HL-60/S4 treated with retinoic acid at 250 ng/mL for 4 days and 3 days (cell line): ENCODE data around the gene CNTN2.

Experiments used
- in situ Hi-C: fragments of 300-500 bp; cut with MboI; formaldehyde crosslinking; loops from 2 replicates; pipeline ENCODE4 v1.7.0; 2022; ENCODE audit warnings: low sequenced_read_pairs

The CNTN2 gene

DNA sequence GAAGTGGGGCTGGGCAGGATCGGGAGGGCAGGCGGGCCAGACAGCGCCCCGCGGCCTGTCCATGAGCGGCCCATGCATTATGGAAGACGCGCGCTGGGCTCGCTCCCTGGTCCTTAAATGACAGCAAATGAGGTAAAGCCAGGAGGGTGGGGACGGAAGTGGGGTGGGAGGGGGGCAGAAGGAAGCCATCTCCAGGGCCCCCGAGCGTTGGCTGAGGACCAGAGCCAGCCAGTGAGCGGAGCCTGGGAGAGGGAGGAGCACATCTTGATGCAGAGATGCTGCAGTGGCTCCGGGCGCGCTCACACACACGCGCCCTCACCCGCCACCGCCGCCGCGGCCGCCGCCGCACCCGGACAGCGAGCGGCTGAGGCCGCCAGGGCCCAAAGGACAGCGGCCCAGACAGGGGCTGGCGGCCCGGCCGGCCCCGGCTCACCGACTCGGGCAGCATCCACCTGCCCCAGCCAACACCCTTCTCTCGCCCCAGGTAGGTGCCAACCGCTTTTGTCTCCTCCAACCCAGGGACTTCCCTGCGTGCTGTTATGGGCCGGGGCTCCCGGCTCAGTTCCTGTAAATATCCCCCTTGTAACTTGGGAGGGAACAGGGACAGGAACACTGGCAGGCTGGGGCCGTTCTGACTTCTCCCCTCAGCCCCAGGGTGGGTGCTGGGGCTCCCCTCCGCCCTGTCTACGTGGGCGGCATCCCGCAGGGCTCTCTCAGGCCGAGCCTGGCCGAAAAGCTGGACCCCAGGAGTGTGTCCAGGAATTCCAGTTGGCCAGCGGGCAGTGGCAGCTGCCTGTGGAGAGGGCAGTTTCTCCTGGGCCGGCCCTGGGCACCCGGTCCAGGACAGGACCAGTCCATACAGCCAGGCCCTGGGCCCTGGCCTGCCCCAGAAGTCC, at the start of gene CNTN2:
CNTN2 (plus strand) TSS at position 302 of the 896 bp plus-strand sequence. CDS start 9,974 bp downstream, outside the sequence.
- in situ Hi-C loops, result no loop called here

DNA sequence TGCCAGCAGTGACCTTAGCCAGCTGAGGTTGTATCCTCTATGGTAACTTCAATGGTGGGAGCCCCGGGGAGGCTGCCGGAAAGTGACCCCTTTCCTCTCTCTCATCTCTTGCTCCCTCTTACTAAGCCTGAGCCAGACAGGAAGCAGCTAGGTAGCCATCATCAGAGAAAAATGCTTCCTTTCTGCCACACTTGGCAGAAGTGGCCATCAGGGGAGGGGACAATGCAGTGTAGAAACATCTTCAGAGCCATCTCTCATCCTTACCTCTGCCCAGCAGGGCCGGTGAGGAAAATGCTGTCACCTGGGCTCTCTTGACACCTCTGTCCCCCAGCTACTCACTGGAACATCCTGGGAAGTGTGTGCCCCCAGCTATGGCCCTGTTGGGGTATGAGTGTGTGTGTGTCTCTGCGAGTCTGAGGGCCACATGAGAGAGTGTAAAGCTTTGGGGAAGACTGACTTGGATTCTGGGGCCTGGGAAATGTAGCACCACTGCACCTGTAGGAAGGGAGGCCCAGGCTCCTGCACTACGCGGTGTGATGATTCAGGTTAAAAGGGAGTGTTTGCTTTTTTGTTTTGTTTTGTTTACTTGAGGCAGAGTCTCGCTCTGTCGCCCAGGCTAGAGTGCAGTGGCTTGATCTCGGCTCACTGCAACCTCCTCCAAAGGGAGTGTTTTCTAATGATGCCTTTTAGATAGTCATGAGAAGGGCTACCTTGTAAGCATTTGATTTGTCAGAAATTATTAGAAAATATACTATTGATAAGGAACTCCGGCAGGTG, 48.7 kb upstream of the CNTN2 start:
- in situ Hi-C loops, result no loop called here

DNA sequence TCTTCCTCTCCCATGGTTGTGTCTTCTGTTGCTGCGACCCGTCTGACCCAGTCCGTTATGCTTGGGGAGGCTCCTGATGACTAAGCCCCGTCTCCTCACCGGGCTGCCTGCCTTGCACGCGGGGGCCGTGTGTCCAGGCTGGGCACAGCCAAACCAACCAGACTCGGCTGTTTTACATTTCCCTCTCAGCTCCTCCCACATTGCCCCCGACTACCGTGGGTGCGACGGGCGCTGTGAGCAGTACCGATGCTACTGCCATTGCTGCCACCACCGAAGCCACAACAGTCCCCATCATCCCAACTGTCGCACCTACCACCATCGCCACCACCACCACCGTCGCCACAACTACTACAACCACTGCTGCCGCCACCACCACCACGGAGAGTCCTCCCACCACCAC, 46.0 kb upstream of the CNTN2 start:
- in situ Hi-C loops, result no loop called here

GRCh38 chr1:204997591-204998355, 45.2 kb upstream of the CNTN2 start:
- in situ Hi-C loops, result no loop called here

GRCh38 chr1:205001162-205001561, 41.9 kb upstream of the CNTN2 start:
- in situ Hi-C loops, result no loop called here

DNA sequence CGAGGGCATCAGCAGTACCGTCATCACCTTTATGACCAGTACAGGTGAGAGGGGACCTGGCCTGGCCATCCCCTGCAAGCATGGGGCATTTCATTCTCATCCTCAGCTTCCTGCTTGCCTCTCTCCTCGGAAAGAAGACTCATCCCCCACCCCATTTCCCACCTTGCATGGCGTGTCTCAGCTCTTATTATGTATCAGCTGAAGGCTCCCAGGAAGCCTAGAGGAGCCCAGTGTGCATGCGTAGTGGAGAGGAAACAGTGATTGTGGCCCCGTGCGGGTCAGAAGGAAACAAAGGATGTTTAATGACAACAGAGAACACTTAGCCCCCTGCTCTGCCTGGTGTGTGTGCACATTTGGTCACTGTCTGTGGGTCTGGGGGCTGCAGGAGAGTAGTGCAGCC, 40.3 kb upstream of the CNTN2 start:
- in situ Hi-C loops, result no loop called here

- in situ Hi-C loops, result no loop called here
Observed at GRCh38 chr1:205003358-205004131, 39.5 kb upstream of the CNTN2 start.

DNA sequence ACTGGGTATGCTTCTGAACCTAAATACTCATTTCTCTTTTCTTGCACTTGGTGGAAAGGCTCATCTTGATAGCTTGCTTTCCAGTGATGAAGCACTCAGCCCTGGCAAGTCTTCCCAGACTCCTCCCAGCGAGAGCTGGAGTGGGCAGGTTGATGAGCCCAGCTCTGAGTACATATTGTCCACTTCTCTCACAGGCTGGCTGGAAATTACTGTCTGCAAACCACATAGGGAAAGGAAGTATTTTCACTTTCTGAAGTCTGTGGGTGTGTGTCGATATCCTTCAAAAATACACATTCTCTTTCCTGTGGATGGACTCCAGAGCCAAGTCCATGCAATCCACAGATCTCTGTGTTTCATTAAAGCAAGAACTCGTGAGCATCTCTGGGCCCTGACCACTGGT, 38.7 kb upstream of the CNTN2 start:
- in situ Hi-C loops, result no loop called here

- in situ Hi-C loops, result no loop called here
Observed at GRCh38 chr1:205008896-205009295, 34.1 kb upstream of the CNTN2 start.

DNA sequence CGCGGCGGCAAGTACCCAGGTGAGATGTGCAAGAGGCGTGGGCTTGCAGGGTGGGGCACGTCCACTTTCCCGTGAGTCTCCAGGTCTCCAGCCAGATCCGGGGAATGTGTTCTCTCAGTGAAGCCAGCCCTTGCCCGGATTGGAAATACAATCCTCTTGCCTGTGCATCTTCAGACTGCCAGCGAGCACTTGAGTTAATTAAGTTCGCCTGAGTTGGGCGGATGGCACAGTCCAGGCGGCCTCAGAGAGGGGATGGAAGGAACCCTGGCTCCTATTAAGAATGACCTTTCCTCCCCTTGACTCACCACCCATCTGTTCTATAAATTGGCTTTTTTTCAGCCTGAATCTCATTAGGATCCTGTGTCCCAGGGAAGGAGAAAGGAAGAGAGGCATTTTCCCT, 33.3 kb upstream of the CNTN2 start:
- in situ Hi-C loops, result no loop called here

DNA sequence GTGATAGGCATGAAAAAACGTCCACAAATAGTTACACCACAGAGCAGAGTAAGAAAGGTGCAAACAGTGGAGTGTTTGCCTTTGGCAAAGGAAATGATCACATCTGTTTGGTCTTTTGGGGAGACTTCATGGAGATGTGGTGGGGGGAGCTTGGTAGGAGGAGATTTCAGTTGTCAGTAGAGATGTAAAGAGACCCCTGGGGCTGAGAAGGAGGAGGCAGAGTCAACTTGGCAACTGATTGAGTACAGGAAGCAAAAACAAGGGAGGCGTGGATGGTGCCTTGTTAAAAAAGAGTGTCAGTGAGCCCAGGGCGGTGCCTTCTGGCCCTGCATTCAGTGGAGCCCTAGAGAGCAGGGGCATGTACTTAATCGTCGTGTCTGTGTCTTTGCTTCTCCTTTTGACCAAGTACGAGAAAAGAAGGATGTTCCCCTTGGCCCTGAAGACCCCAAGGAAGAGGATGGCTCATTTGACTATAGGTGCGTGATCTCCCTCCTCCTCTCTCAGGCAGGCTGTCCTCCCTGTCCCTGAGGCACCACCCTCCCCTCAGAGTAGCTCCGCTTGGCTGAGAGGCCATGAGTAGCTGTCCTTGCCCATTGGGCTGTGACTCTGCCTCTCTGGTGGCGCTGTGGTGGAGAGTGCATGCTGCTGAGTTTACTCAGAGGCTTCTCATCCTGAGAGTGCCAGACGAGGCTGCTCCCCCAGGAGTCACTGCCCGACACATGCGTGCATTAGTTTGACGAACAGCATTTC, 30.4 kb upstream of the CNTN2 start:
- in situ Hi-C loops, result no loop called here

GRCh38 chr1:205013683-205014367, 29.2 kb upstream of the CNTN2 start:
- in situ Hi-C loops, result no loop called here

DNA sequence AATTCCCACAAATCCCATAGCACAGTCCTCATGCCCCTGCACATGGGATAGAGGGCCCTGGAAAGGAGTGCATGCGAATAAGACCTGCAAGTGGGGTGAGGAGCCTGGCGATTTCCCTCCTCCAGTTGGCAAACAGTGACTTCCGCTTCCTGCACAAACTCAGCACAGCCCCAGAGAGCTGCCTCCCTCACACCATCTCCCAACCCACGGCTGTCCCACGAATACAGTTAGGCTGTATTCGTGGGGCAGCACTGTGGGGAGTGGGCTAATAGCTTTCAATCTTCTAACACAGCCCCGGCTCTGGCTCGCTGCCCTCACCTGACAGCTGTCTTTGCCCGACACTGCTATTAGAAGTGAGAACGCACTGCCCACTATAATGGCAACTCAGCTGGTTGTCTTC, 28.2 kb upstream of the CNTN2 start:
- in situ Hi-C loops, result no loop called here

DNA sequence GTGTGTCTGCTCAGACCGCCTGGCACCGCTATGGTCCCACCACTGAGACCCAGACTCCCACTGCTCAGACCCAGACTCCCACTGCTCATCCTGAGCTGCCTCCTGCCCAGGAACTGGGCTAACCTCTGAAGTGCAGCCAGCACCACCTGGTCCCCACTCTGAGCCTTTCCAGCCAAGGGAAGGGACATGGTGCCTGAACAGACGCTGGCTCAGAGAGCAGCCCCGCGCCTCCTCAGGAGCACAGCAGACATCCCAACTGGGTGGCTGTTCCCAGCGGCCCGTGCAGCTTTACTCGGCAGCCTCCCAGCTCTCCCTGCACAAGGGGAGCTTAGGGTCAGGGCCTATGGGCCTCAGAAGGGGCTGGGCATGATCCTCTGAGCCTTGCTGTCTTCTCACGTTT, 27.8 kb upstream of the CNTN2 start:
- in situ Hi-C loops, result no loop called here

- in situ Hi-C loops, result no loop called here
Observed at GRCh38 chr1:205016075-205016474, 26.9 kb upstream of the CNTN2 start.

GRCh38 chr1:205016584-205016983, 26.4 kb upstream of the CNTN2 start:
- in situ Hi-C loops, result no loop called here

DNA sequence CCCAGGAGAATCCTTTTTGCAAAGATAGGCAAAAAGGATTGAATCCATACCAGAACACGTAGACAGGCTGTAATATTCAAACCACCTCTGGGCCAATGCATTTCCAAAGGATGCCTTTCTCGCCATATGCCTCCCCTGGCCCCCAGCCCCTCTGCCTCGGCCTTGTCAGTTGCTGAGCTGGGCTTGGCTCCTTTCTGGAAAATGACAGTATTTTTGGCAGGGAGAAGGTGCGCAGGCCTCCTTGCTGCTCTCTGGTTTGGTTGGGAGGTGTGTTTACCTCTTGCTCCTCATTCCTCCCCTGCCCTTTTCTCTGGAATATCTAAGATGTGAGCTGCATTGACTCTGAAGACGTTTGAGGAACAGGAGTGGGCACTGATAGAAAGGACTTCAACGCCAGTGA, 26.0 kb upstream of the CNTN2 start:
- in situ Hi-C loops, result no loop called here

DNA sequence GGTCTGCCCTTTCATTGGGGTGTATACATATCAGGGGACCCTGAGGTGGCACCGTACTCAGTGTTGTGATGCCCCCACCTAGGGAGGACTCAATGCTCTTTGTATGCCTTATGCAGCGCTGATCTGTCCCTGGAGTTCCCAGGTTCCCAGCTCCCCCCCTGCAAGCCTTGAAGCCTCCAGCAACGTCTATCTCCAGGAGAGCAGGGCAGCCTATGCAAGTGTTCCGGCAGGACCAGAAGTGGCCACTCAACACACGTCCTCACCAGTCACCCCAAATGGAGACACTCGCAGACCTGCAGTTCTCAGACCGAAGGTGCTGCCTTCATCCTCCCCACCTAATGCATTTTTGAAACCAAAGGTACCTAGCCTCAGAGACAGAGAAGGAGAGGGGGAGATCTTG, 25.2 kb upstream of the CNTN2 start:
- in situ Hi-C loops, result no loop called here

DNA sequence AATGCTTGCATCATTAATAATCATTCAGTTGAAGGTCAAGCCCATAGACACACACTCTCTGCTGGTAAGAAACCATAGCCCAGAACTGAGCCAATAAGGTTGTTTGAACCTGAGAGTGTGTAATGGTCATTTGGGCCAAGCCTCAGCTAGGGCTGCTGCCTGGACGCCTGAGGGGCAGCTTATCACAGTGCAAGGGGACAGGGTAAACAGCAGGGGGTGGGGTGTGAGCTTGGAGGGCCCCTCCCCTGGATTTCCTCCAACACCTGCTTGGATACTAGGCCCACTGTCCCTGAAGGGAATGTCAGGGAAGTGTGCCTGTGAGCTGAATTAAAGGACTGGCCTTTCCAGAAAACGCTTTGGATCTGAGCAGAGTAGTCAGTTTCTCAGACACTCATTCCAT, 24.6 kb upstream of the CNTN2 start:
- in situ Hi-C loops, result no loop called here
